ENCODE data around the gene PFDN5.

DNA sequence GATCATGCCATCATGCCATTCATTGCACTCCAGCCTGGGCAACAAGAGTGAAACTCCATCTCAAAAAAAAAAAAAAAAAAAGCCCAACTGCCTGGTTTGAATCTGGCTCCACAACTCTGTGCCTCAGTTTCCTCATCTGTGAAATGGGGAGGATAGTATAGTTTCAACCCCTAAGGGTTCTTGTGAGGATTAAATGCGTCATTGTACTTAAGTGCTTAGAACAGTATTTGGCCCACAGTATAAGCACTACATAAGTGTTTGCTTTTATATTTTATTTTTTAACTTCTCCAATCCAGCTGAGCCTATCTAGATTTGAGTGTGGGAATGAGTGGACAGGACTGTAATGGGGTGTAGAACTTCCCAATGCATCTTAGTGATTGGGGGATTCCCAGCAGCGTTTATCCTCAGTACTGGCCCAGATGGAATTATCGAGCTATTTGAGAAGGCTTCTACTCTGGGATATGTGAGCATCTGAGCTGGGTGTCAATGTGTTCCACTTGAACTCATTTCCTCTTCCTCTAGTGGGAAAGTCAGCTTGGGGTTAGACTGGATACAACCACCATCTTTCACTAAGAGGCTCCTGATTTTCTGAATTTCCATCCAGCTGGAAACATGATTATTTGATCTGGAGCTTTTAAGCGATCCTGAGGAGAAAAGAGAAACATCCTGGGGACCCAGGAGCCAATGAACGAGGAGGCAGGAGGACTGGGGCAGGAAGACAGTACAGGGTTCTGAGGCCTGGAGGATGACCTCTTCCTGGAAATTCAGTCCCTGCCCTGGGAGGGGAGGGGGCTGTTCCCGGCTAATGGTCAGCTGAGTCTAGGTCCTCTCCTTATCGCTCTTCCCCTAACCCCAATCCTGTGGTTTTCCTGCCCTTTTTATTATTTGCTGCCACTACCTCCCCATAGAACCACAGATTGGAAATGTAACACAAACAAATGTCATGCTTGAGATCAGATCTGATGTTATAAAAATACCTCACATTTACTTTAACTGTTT is 36.5 kb upstream of the PFDN5 start:
- TF ChIP-seq, protein P1, sequence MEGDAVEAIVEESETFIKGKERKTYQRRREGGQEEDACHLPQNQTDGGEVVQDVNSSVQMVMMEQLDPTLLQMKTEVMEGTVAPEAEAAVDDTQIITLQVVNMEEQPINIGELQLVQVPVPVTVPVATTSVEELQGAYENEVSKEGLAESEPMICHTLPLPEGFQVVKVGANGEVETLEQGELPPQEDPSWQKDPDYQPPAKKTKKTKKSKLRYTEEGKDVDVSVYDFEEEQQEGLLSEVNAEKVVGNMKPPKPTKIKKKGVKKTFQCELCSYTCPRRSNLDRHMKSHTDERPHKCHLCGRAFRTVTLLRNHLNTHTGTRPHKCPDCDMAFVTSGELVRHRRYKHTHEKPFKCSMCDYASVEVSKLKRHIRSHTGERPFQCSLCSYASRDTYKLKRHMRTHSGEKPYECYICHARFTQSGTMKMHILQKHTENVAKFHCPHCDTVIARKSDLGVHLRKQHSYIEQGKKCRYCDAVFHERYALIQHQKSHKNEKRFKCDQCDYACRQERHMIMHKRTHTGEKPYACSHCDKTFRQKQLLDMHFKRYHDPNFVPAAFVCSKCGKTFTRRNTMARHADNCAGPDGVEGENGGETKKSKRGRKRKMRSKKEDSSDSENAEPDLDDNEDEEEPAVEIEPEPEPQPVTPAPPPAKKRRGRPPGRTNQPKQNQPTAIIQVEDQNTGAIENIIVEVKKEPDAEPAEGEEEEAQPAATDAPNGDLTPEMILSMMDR (conservative IDR thresholded peaks at IDR 0.05; ENCODE audit: low read depth, low read length) = no peak
- TF ChIP-seq EZH2 (IDR thresholded peaks at IDR 0.05; ENCODE audit: low read length, unreplicated experiment) = no peak

All from PC-3 (cell line).